GM12878 (cell line): ENCODE measurements around the gene ABHD15. TPM values are rescaled to one million over a fixed set of nuclear protein-coding genes. Genes with fewer than 3 reads are reported as not detected.

Experiments
- BACH1 ChIP-seq: fragments of 450-650 bp; IDR thresholded peaks from 2 replicates; pipeline ENCODE4 v1.6.1; 2017; ENCODE audit warnings: mild to moderate bottlenecking, borderline replicate concordance
- BCL3 ChIP-seq: IDR thresholded peaks from 2 replicates; pipeline ENCODE4 v1.6.1; 2011; ENCODE audit warnings: borderline replicate concordance, low read depth, mild to moderate bottlenecking, moderate library complexity, low read length; ENCODE audit not compliant: insufficient read depth, poor library complexity, severe bottlenecking
- CBX3 ChIP-seq: fragments of 200-600 bp; sonication (generic); IDR thresholded peaks from 2 replicates; pipeline ENCODE4 v1.6.1; 2016; ENCODE audit warnings: low read depth, borderline replicate concordance
- GATAD2B ChIP-seq: fragments of 450-650 bp; conservative IDR thresholded peaks from 2 replicates; pipeline ENCODE4 v1.6.1; 2017; ENCODE audit warnings: low read depth, mild to moderate bottlenecking, moderate library complexity
- HDAC6 ChIP-seq: fragments of 200-600 bp; sonication (generic); IDR thresholded peaks from one replicate; pipeline ENCODE4 v1.8.0; 2017; ENCODE audit warnings: antibody characterized with exemption; ENCODE audit not compliant: unreplicated experiment
- IKZF1 ChIP-seq: fragments of 450-650 bp; conservative IDR thresholded peaks from 2 replicates; pipeline ENCODE4 v1.6.1; 2017; ENCODE audit warnings: antibody characterized with exemption, mild to moderate bottlenecking
- NFYB ChIP-seq: IDR thresholded peaks from 2 replicates; pipeline ENCODE4 v1.6.1; 2011; ENCODE audit warnings: low read depth, mild to moderate bottlenecking, low read length, improper control_type of control experiment, moderate library complexity; ENCODE audit not compliant: insufficient read depth
- PBX3 ChIP-seq: IDR thresholded peaks from 2 replicates; pipeline ENCODE4 v1.6.1; 2011; ENCODE audit warnings: mild to moderate bottlenecking, low read depth, low read length, moderate library complexity; ENCODE audit not compliant: insufficient replicate concordance
- POLR2A ChIP-seq: IDR thresholded peaks from 2 replicates; pipeline ENCODE4 v1.6.1; 2011; ENCODE audit warnings: low read depth, mild to moderate bottlenecking, low read length
- PRDM15 ChIP-seq: fragments of 450-650 bp; formaldehyde crosslinking; IDR thresholded peaks from 2 replicates; pipeline ENCODE4 v1.4.0; 2020; ENCODE audit warnings: mild to moderate bottlenecking, moderate library complexity
- SIN3A ChIP-seq: IDR thresholded peaks from 2 replicates; pipeline ENCODE4 v1.6.1; 2012; ENCODE audit warnings: low read depth, low read length, improper control_type of control experiment
- SMARCA5 ChIP-seq: fragments of 450-650 bp; IDR thresholded peaks from 2 replicates; pipeline ENCODE4 v1.6.1; 2017; ENCODE audit warnings: mild to moderate bottlenecking
- SUPT20H ChIP-seq: IDR thresholded peaks from 2 replicates; pipeline ENCODE4 v1.6.1; 2011; ENCODE audit warnings: low read depth, mild to moderate bottlenecking, low read length, moderate library complexity, borderline replicate concordance; ENCODE audit not compliant: control insufficient read depth
- polyA plus RNA-seq, 11 experiments: library from polyadenylated mRNA; depleted of rRNA in 4 of 11; unstranded in 6 of 11; stranded (reverse) in 5 of 11; fragments of >200 nt; fragmentation: Nextera tagmentation in 4 of 11; fragmentation: Illumina TruSeq in 1 of 11; extraction: Ambion mirVana in 4 of 11; extraction: Trizol in 1 of 11; gene quantifications; 1 replicate in 1 of 11; 2 replicates in 10 of 11; pipeline versions ENCODE4 v1.2.1 to v1.2.3, GENCODE V29; 2011 to 2016; ENCODE audit warnings: inconsistent platforms in 2 of 11, missing spikeins in 2 of 11, low read depth in 1 of 11
- total RNA-seq, 4 experiments: library from RNA; depleted of rRNA in 3 of 4; stranded (reverse); fragments of >200 nt in 3 of 4; fragmentation: Illumina TruSeq in 1 of 4; extraction: Trizol in 1 of 4; gene quantifications; 2 replicates each; pipeline versions ENCODE4 v1.2.1 to v1.2.3, GENCODE V29; 2013 to 2021

ABHD15 gene
- total and polyA plus RNA-seq, 10 of the 15 experiments (the other 5 are each of a cell fraction or from before 2014, with no cell fraction given), result 2.1 to 9.2 (median 4.9) TPM

- TF ChIP-seq PRDM15 (CRISPR knock-in tag) (no peak), BCL3 (no peak), HDAC6 (peak; percentile 69), NFYB (0 out of 2 replicates have a peak, but pooled peaks have one; percentile 17), POLR2A (peak; percentile 49), SUPT20H (no peak), SMARCA5 (peak; percentile 25; the same call in 1 of the 2 replicates), CBX3 (no peak), SIN3A (peak; percentile 57; the same call in 1 of the 2 replicates), PBX3 (no peak), IKZF1 (peak; percentile 94), GATAD2B (peak; percentile 61; the same call in 1 of the 2 replicates), BACH1 (no peak; the same call in 1 of the 2 replicates)
These were observed at the start of gene ABHD15 (continued) for GRCh38 chr17:29566473-29567303.
